ENCODE measurements around the gene MACROD2.

MACROD2 gene

GRCh38 chr20:14288341-14289330 is 293.3 kb downstream of the MACROD2 start:
- Histone ChIP-seq H3K27ac (ENCODE audit: insufficient read depth, low read depth, low read length, poor library complexity, severe bottlenecking) (no peak overlapping the region), H3K4me3 (ENCODE audit: insufficient read depth, low read depth, low read length) (no peak overlapping the region), H3K4me1 (ENCODE audit: control insufficient read depth, insufficient read depth, low read length) (no peaks in the 10 kb centered on the region), H3K27me3 (ENCODE audit: control insufficient read depth, insufficient read depth, low read length, poor library complexity, severe bottlenecking) (no peaks in the 10 kb centered on the region), H3K36me3 (ENCODE audit: control insufficient read depth, insufficient read depth, low read length) (no peaks in the 10 kb centered on the region), H3K9me3 (ENCODE audit: control insufficient read depth, low read length) (no peaks in the 10 kb centered on the region)
- WGBS, 2 experiments = 87 to 97% methylated on average over 2 to 3 of the region's 3 CpGs

GRCh38 chr20:14291502-14291901 is 296.2 kb downstream of the MACROD2 start:
- H3K27ac ChIP-seq (ENCODE audit: insufficient read depth, low read depth, low read length, poor library complexity, severe bottlenecking) = no peak overlapping the region
- H3K4me1 ChIP-seq (ENCODE audit: control insufficient read depth, insufficient read depth, low read length) = no peaks in the 10 kb centered on the region
- H3K36me3 ChIP-seq (ENCODE audit: control insufficient read depth, insufficient read depth, low read length) = no peaks in the 10 kb centered on the region
- H3K4me3 ChIP-seq (ENCODE audit: insufficient read depth, low read depth, low read length) = no peak overlapping the region
- 83 to 94% methylated on average over 1 of the region's 1 CpG for WGBS, 2 experiments
- H3K9me3 ChIP-seq (ENCODE audit: control insufficient read depth, low read length) = no peaks in the 10 kb centered on the region
- H3K27me3 ChIP-seq (ENCODE audit: control insufficient read depth, insufficient read depth, low read length, poor library complexity, severe bottlenecking) = no peaks in the 10 kb centered on the region

- H3K4me1 ChIP-seq (ENCODE audit: control insufficient read depth, insufficient read depth, low read length) = no peaks in the 10 kb centered on the region
- no peaks in the 10 kb centered on the region for H3K36me3 ChIP-seq (ENCODE audit: control insufficient read depth, insufficient read depth, low read length)
- no peak overlapping the region for H3K27ac ChIP-seq (ENCODE audit: insufficient read depth, low read depth, low read length, poor library complexity, severe bottlenecking)
- no peaks in the 10 kb centered on the region for H3K27me3 ChIP-seq (ENCODE audit: control insufficient read depth, insufficient read depth, low read length, poor library complexity, severe bottlenecking)
- no peak overlapping the region for H3K4me3 ChIP-seq (ENCODE audit: insufficient read depth, low read depth, low read length)
- 47% methylated on average over 2 of the region's 2 CpGs for WGBS, 2 experiments
- H3K9me3 ChIP-seq (ENCODE audit: control insufficient read depth, low read length) = no peaks in the 10 kb centered on the region
Measured at GRCh38 chr20:14295238-14295637, 299.9 kb downstream of the MACROD2 start.

GRCh38 chr20:14295770-14296309 is 300.5 kb downstream of the MACROD2 start:
- Histone ChIP-seq H3K27me3 (ENCODE audit: control insufficient read depth, insufficient read depth, low read length, poor library complexity, severe bottlenecking) (no peaks in the 10 kb centered on the region), H3K36me3 (ENCODE audit: control insufficient read depth, insufficient read depth, low read length) (no peaks in the 10 kb centered on the region), H3K4me1 (ENCODE audit: control insufficient read depth, insufficient read depth, low read length) (no peaks in the 10 kb centered on the region), H3K4me3 (ENCODE audit: insufficient read depth, low read depth, low read length) (no peak overlapping the region), H3K9me3 (ENCODE audit: control insufficient read depth, low read length) (no peaks in the 10 kb centered on the region), H3K27ac (ENCODE audit: insufficient read depth, low read depth, low read length, poor library complexity, severe bottlenecking) (no peak overlapping the region)
- 50 to 67% methylated on average over 2 to 3 of the region's 3 CpGs for WGBS, 2 experiments

- Histone ChIP-seq H3K27me3 (ENCODE audit: control insufficient read depth, insufficient read depth, low read length, poor library complexity, severe bottlenecking) (no peaks in the 10 kb centered on the region), H3K4me3 (ENCODE audit: insufficient read depth, low read depth, low read length) (no peak overlapping the region), H3K27ac (ENCODE audit: insufficient read depth, low read depth, low read length, poor library complexity, severe bottlenecking) (no peak overlapping the region), H3K4me1 (ENCODE audit: control insufficient read depth, insufficient read depth, low read length) (no peaks in the 10 kb centered on the region), H3K9me3 (ENCODE audit: control insufficient read depth, low read length) (no peaks in the 10 kb centered on the region), H3K36me3 (ENCODE audit: control insufficient read depth, insufficient read depth, low read length) (no peaks in the 10 kb centered on the region)
- WGBS, 2 experiments = 92 to 95% methylated on average over 2 to 4 of the region's 4 CpGs
Measured at GRCh38 chr20:14299831-14300230, 304.5 kb downstream of the MACROD2 start.

GRCh38 chr20:14303106-14303505 is 307.8 kb downstream of the MACROD2 start:
- Histone ChIP-seq H3K36me3 (ENCODE audit: control insufficient read depth, insufficient read depth, low read length) (no peaks in the 10 kb centered on the region), H3K4me3 (ENCODE audit: insufficient read depth, low read depth, low read length) (no peak overlapping the region), H3K9me3 (ENCODE audit: control insufficient read depth, low read length) (no peaks in the 10 kb centered on the region), H3K27me3 (ENCODE audit: control insufficient read depth, insufficient read depth, low read length, poor library complexity, severe bottlenecking) (no peaks in the 10 kb centered on the region), H3K27ac (ENCODE audit: insufficient read depth, low read depth, low read length, poor library complexity, severe bottlenecking) (no peak overlapping the region), H3K4me1 (ENCODE audit: control insufficient read depth, insufficient read depth, low read length) (no peaks in the 10 kb centered on the region)
- WGBS, 2 experiments = 86 to 91% methylated on average over 6 of the region's 6 CpGs

GRCh38 chr20:14303651-14304050 is 308.3 kb downstream of the MACROD2 start:
- H3K27ac ChIP-seq (ENCODE audit: insufficient read depth, low read depth, low read length, poor library complexity, severe bottlenecking) = no peak overlapping the region
- H3K36me3 ChIP-seq (ENCODE audit: control insufficient read depth, insufficient read depth, low read length) = no peaks in the 10 kb centered on the region
- H3K4me1 ChIP-seq (ENCODE audit: control insufficient read depth, insufficient read depth, low read length) = no peaks in the 10 kb centered on the region
- no peak overlapping the region for H3K4me3 ChIP-seq (ENCODE audit: insufficient read depth, low read depth, low read length)
- H3K9me3 ChIP-seq (ENCODE audit: control insufficient read depth, low read length) = no peaks in the 10 kb centered on the region
- no peaks in the 10 kb centered on the region for H3K27me3 ChIP-seq (ENCODE audit: control insufficient read depth, insufficient read depth, low read length, poor library complexity, severe bottlenecking)

- H3K36me3 ChIP-seq (ENCODE audit: control insufficient read depth, insufficient read depth, low read length) = no peaks in the 10 kb centered on the region
- H3K27ac ChIP-seq (ENCODE audit: insufficient read depth, low read depth, low read length, poor library complexity, severe bottlenecking) = no peak overlapping the region
- H3K27me3 ChIP-seq (ENCODE audit: control insufficient read depth, insufficient read depth, low read length, poor library complexity, severe bottlenecking) = no peaks in the 10 kb centered on the region
- no peaks in the 10 kb centered on the region for H3K4me1 ChIP-seq (ENCODE audit: control insufficient read depth, insufficient read depth, low read length)
- 100% methylated on average over 1 of the region's 1 CpG; no CpG with 5 or more reads in 1 of the 2 experiments for WGBS, 2 experiments
- H3K4me3 ChIP-seq (ENCODE audit: insufficient read depth, low read depth, low read length) = no peak overlapping the region
- H3K9me3 ChIP-seq (ENCODE audit: control insufficient read depth, low read length) = no peaks in the 10 kb centered on the region
Measured at GRCh38 chr20:14304472-14304871, 309.2 kb downstream of the MACROD2 start.

GRCh38 chr20:14307956-14308355 is 312.6 kb downstream of the MACROD2 start:
- Histone ChIP-seq H3K9me3 (ENCODE audit: control insufficient read depth, low read length) (no peaks in the 10 kb centered on the region), H3K27me3 (ENCODE audit: control insufficient read depth, insufficient read depth, low read length, poor library complexity, severe bottlenecking) (no peaks in the 10 kb centered on the region), H3K27ac (ENCODE audit: insufficient read depth, low read depth, low read length, poor library complexity, severe bottlenecking) (no peak overlapping the region), H3K36me3 (ENCODE audit: control insufficient read depth, insufficient read depth, low read length) (no peaks in the 10 kb centered on the region), H3K4me1 (ENCODE audit: control insufficient read depth, insufficient read depth, low read length) (no peaks in the 10 kb centered on the region), H3K4me3 (ENCODE audit: insufficient read depth, low read depth, low read length) (no peak overlapping the region)
- 96% methylated on average over 2 of the region's 2 CpGs for WGBS, 2 experiments

- WGBS, 2 experiments = 95% methylated on average over 4 to 5 of the region's 5 CpGs
- Histone ChIP-seq H3K27ac (ENCODE audit: insufficient read depth, low read depth, low read length, poor library complexity, severe bottlenecking) (no peak overlapping the region), H3K9me3 (ENCODE audit: control insufficient read depth, low read length) (no peaks in the 10 kb centered on the region), H3K27me3 (ENCODE audit: control insufficient read depth, insufficient read depth, low read length, poor library complexity, severe bottlenecking) (no peaks in the 10 kb centered on the region), H3K4me1 (ENCODE audit: control insufficient read depth, insufficient read depth, low read length) (no peaks in the 10 kb centered on the region), H3K36me3 (ENCODE audit: control insufficient read depth, insufficient read depth, low read length) (no peaks in the 10 kb centered on the region), H3K4me3 (ENCODE audit: insufficient read depth, low read depth, low read length) (no peak overlapping the region)
Measured at GRCh38 chr20:14310977-14311627, 315.8 kb downstream of the MACROD2 start.
